GM19438 (cell line): Measurements from ENCODE around the gene CPT1B.
"Not testable (repeated sequence)": the region's sequence is repeated elsewhere in the genome, so short reads cannot be mapped to it uniquely, and the experiment has no call there.

ENCODE experiments used
- ATAC-seq: cut with Tn5 transposase; IDR thresholded peaks from one replicate; pipeline ENCODE4 v1.9.1; 2021; ENCODE audit warnings: low read depth; ENCODE audit not compliant: unreplicated experiment

The CPT1B gene

GRCh38 chr22:50548040-50548920, 29.9 kb downstream of the CPT1B start:
- no peak for ATAC-seq

- ATAC-seq = no peak
Observed at GRCh38 chr22:50547263-50547985, 30.8 kb downstream of the CPT1B start.

- ATAC-seq = no peak
Observed at GRCh38 chr22:50546326-50547262, 31.6 kb downstream of the CPT1B start.

GRCh38 chr22:50545522-50546325, 32.5 kb downstream of the CPT1B start, which contains the start of gene KLHDC7B:
Gene KLHDC7B, plus strand, starts transcription at chr22:50545899. Its CDS starts 345 bp downstream, at chr22:50546244.
- ATAC-seq = no peak

- no peak for ATAC-seq
Observed at GRCh38 chr22:50544746-50545253, 33.4 kb downstream of the CPT1B start.

- no peak for ATAC-seq
Observed at GRCh38 chr22:50544078-50544745, 34.0 kb downstream of the CPT1B start.

GRCh38 chr22:50542416-50542927, 35.8 kb downstream of the CPT1B start:
- ATAC-seq = no peak

GRCh38 chr22:50541667-50542026, 36.6 kb downstream of the CPT1B start:
- ATAC-seq = not testable (repeated sequence)

GRCh38 chr22:50540381-50540780, 37.8 kb downstream of the CPT1B start:
- no peak for ATAC-seq

GRCh38 chr22:50537765-50538164, 40.5 kb downstream of the CPT1B start:
- ATAC-seq = no peak

GRCh38 chr22:50536226-50536625, 42.0 kb downstream of the CPT1B start:
- no peak for ATAC-seq

- ATAC-seq = no peak
Observed at GRCh38 chr22:50535113-50535512, 43.1 kb downstream of the CPT1B start.

- not testable (repeated sequence) for ATAC-seq
Observed at GRCh38 chr22:50533856-50534711, 44.1 kb downstream of the CPT1B start.

- ATAC-seq = no peak
Observed at GRCh38 chr22:50532824-50533796, 45.1 kb downstream of the CPT1B start.

GRCh38 chr22:50531962-50532674, 46.1 kb downstream of the CPT1B start:
- no peak for ATAC-seq

GRCh38 chr22:50531546-50531961, 46.7 kb downstream of the CPT1B start:
- ATAC-seq = no peak
